Psoas muscle (tissue), 8 donors: ENCODE results near the gene SH2D3A. TPM values are rescaled to one million over a fixed set of nuclear protein-coding genes. Genes with fewer than 3 reads are reported as not detected.

Experiments
- ATAC-seq, 4 donors: fragments of 200-7000 bp; cut with Tn5 transposase; one replicate each; pipeline ENCODE4 v1.9.1; 2020; ENCODE audit warnings: moderate library complexity in 3 of 4, mild to moderate bottlenecking in 2 of 4
- DNase-seq, 2 donors: peaks; one replicate each; pipeline ENCODE4 v3.0.0-alpha.2; 2020
- H3K27ac ChIP-seq: fragments of 200-600 bp; one replicate; pipeline ENCODE4 v1.8.0; 2022
- H3K27me3 ChIP-seq, 3 donors: fragments of 200-600 bp in 1 of 3; one replicate each; pipeline versions ENCODE4 v1.6.1 to v1.8.0; 2013 to 2022; ENCODE audit warnings: low read length in 2 of 3, mild to moderate bottlenecking in 2 of 3, moderate library complexity in 1 of 3; ENCODE audit not compliant: insufficient read depth in 3 of 3
- H3K36me3 ChIP-seq, 2 donors: fragments of 200-600 bp in 1 of 2; one replicate each; pipeline versions ENCODE4 v1.6.1 to v1.8.0; 2013 to 2022; ENCODE audit warnings: low read depth in 1 of 2, mild to moderate bottlenecking in 1 of 2, moderate library complexity in 1 of 2; ENCODE audit not compliant: insufficient read depth in 1 of 2
- H3K4me1 ChIP-seq: fragments of 200-600 bp; one replicate; pipeline ENCODE4 v1.8.0; 2022
- H3K4me3 ChIP-seq: fragments of 200-600 bp; one replicate; pipeline ENCODE4 v1.8.0; 2022; ENCODE audit warnings: mild to moderate bottlenecking
- H3K9me3 ChIP-seq: fragments of 200-600 bp; one replicate; pipeline ENCODE4 v1.8.0; 2022
- CTCF ChIP-seq: fragments of 200-600 bp; IDR thresholded peaks from one replicate; pipeline ENCODE4 v1.8.0; 2022; ENCODE audit warnings: antibody characterized with exemption
- WGBS, 3 donors: extraction: QIAGEN DNeasy Blood & Tissue Kit; methylation state at CpG; one replicate each; pipeline versions ENCODE4 v1.1.6 to v1.1.7; 2013; 5-methylcytosine and 5-hydroxymethylcytosine counted together
- intact Hi-C, 2 donors: fragments of 100-400 bp; cut with DNase I; formaldehyde crosslinking; loops; one replicate each; pipeline versions ENCODE4 v1.11.0 to v1.14.2; 2022
- polyA plus RNA-seq, 3 donors: library from polyadenylated mRNA; stranded (reverse); fragments of 200-250 nt; gene quantifications; one replicate each; pipeline ENCODE4 v1.2.3, GENCODE V29; 2013
- total RNA-seq, 4 donors: library from RNA; stranded (reverse); fragmentation: NEBNext Ultra II Directional in 2 of 4; extraction: Animal tissue kit (Norgen Biotek cat#: 25700) in 2 of 4; gene quantifications; one replicate each; pipeline versions ENCODE4 v1.2.1 to v1.2.4, GENCODE V29; 2021 to 2023
- donor health status: healthy with polysubstance abuse.
- donor health status: DM: no; HTN: no; CAD: no; lungs with moderate emphysema.
- donor health status: Bipolar disorder and iron deficiency.
- donor health status: healthy.
- donor health status: DM: yes; HTN: yes; CAD: no.
- donor health status: DM: no; HTN: no; CAD: no.
- donor health status: DM: no; HTN: no; CAD: no.
- donor health status: DM: yes; HTN: yes; CAD: no.

The SH2D3A gene
- total and polyA plus RNA-seq, 7 donors = 0.07 to 0.17 (median 0.12) TPM; not detected in 3

- Histone ChIP-seq H3K27me3 (no peaks in the 10 kb centered on the region), H3K4me3 (no peak overlapping the region), H3K9me3 (peaks cover 2% of the 10 kb centered on the region), H3K4me1 (no peaks in the 10 kb centered on the region), H3K36me3 (no peaks in the 10 kb centered on the region), H3K27ac (no peak overlapping the region)
- no peak for DNase-seq
- ATAC-seq = no peak
- no peak for TF ChIP-seq CTCF
- intact Hi-C loops = no loop called here
- 74 to 77% (median 75%) methylated on average over 3 to 4 of the region's 4 CpGs for WGBS, 3 donors
These were observed 21.7 kb upstream of the SH2D3A start for GRCh38 chr19:6788896-6789295.

GRCh38 chr19:6787393-6787792, 20.2 kb upstream of the SH2D3A start:
- no peaks in the 10 kb centered on the region for H3K9me3 ChIP-seq
- H3K4me3 ChIP-seq = no peak overlapping the region
- no peaks in the 10 kb centered on the region for H3K4me1 ChIP-seq
- H3K36me3 ChIP-seq = no peaks in the 10 kb centered on the region
- ATAC-seq (no peak), DNase-seq (no peak)
- 83 to 92% (median 91%) methylated on average over 4 of the region's 4 CpGs for WGBS, 3 donors
- H3K27me3 ChIP-seq = peaks cover 0 to 2% (median 0%) of the 10 kb centered on the region in 3 donors
- H3K27ac ChIP-seq = no peak overlapping the region
- TF ChIP-seq CTCF = no peak
- intact Hi-C loops = no loop called here

- no peak for TF ChIP-seq CTCF
These were observed 12.0 kb upstream of the SH2D3A start for GRCh38 chr19:6779206-6779605.

GRCh38 chr19:6778386-6778785, 11.2 kb upstream of the SH2D3A start:
- WGBS, 3 donors = 58 to 66% (median 61%) methylated on average over 4 of the region's 4 CpGs

More at GRCh38 chr19:6779206-6779605, 12.0 kb upstream of the SH2D3A start:
- Histone ChIP-seq H3K9me3 (no peaks in the 10 kb centered on the region), H3K36me3 (no peaks in the 10 kb centered on the region), H3K27me3 (peaks cover 0 to 3% (median 0%) of the 10 kb centered on the region in 3 donors), H3K4me1 (no peaks in the 10 kb centered on the region), H3K4me3 (no peak overlapping the region), H3K27ac (no peak overlapping the region)
- 74 to 79% (median 75%) methylated on average over 4 of the region's 4 CpGs for WGBS, 3 donors
- intact Hi-C loops = no loop called here
- no peak for ATAC-seq
- DNase-seq = no peak

More at GRCh38 chr19:6778386-6778785, 11.2 kb upstream of the SH2D3A start:
- intact Hi-C loops = no loop called here
- Histone ChIP-seq H3K27me3 (peaks cover 0 to 3% (median 0%) of the 10 kb centered on the region in 3 donors), H3K27ac (no peak overlapping the region), H3K4me3 (no peak overlapping the region), H3K4me1 (no peaks in the 10 kb centered on the region), H3K36me3 (no peaks in the 10 kb centered on the region), H3K9me3 (no peaks in the 10 kb centered on the region)
- no peak for DNase-seq
- no peak for TF ChIP-seq CTCF
- ATAC-seq = no peak
